Esophagus squamous epithelium (tissue), 4 donors: Measurements from ENCODE around the gene L2HGDH.

ENCODE experiments used
- CTCF ChIP-seq, 6 experiments: fragments of 450-650 bp in 4 of 6; fragments of 200-600 bp in 2 of 6; sonication (generic) in 2 of 6; IDR thresholded peaks; one replicate each; pipeline ENCODE4 v1.5.1; 2016 to 2019; ENCODE audit warnings: antibody characterized with exemption in 6 of 6, mild to moderate bottlenecking in 4 of 6, moderate library complexity in 4 of 6
- POLR2A ChIP-seq, 4 donors: fragments of 450-650 bp; IDR thresholded peaks; one replicate each; pipeline ENCODE4 v1.6.1; 2017; ENCODE audit warnings: antibody characterized with exemption in 4 of 4, mild to moderate bottlenecking in 4 of 4, moderate library complexity in 3 of 4

DNA sequence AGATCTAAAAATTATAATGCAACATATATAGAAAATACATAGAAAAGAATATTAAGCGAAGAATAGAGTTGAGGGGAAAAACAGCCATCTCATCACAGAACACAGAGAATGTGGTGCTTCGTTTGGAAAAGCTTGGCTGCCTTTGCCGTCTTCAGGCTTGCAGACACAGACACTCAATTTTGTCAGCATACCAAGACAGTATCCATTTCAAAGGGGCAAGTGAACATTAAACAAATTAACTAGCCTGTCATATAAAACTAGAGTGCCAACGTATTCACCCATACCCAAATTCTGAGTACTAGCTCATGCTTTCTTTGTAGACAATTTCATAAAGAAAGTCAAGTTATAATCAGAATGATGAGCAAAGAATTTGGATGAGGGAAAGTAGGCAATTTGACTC lies 40.6 kb upstream of the L2HGDH start:
- TF ChIP-seq CTCF (IDR thresholded peaks at IDR 0.05) (no peak), POLR2A (IDR thresholded peaks at IDR 0.05) (no peak)
